NCI-H345 treated with DMSO at 0.1 percent for 48 hours (cell line): ENCODE results near the gene ECI1.
"Not testable (repeated sequence)": the region's sequence is repeated elsewhere in the genome, so short reads cannot be mapped to it uniquely, and the experiment has no call there.

ENCODE experiments used
- DNase-seq: peaks from one replicate; lab custom pipeline; 2025; ENCODE audit not compliant: unreplicated experiment; lab: John Stamatoyannopoulos, UW

Gene ECI1

GRCh38 chr16:2212362-2213324 is 38.7 kb downstream of the ECI1 start:
- no peak for DNase-seq

GRCh38 chr16:2211923-2212347 is 39.5 kb downstream of the ECI1 start:
- no peak for DNase-seq

- no peak for DNase-seq
These were observed 40.7 kb downstream of the ECI1 start, which contains the start of gene BRICD5 for GRCh38 chr16:2210386-2211365. BRICD5 (minus strand) TSS chr16:2210863; CDS start chr16:2210833, 30 bp downstream.

- DNase-seq: no peak
These were observed 41.4 kb downstream of the ECI1 start for GRCh38 chr16:2210009-2210332.

GRCh38 chr16:2209258-2210008 is 42.0 kb downstream of the ECI1 start:
- DNase-seq: no peak

GRCh38 chr16:2208772-2209171 is 42.6 kb downstream of the ECI1 start:
- DNase-seq: no peak

- DNase-seq: peak; percentile 61
These were observed 43.1 kb downstream of the ECI1 start for GRCh38 chr16:2208308-2208707.

- DNase-seq: no peak
These were observed 43.5 kb downstream of the ECI1 start for GRCh38 chr16:2207872-2208271.

- DNase-seq: peak; percentile 36
These were observed 44.5 kb downstream of the ECI1 start for GRCh38 chr16:2206780-2207433.

- DNase-seq: no peak
These were observed 45.0 kb downstream of the ECI1 start for GRCh38 chr16:2206420-2206779.

- no peak for DNase-seq
These were observed 45.4 kb downstream of the ECI1 start for GRCh38 chr16:2205967-2206313.

- DNase-seq: peak; percentile 84
These were observed 46.1 kb downstream of the ECI1 start, which contains the start of gene MLST8 for GRCh38 chr16:2205104-2205966. MLST8 (plus strand) TSS chr16:2205454; CDS start chr16:2206086, 632 bp downstream.

- no peak for DNase-seq
These were observed 46.8 kb downstream of the ECI1 start for GRCh38 chr16:2204416-2205103.

GRCh38 chr16:2203119-2203688 is 48.2 kb downstream of the ECI1 start:
- DNase-seq: not testable (repeated sequence)

GRCh38 chr16:2200313-2200712 is 51.1 kb downstream of the ECI1 start:
- DNase-seq: no peak

GRCh38 chr16:2199621-2200139 is 51.7 kb downstream of the ECI1 start:
- DNase-seq: no peak

GRCh38 chr16:2199095-2199494 is 52.3 kb downstream of the ECI1 start:
- DNase-seq: no peak

- DNase-seq: no peak
These were observed 53.1 kb downstream of the ECI1 start for GRCh38 chr16:2198283-2198682.
